T-helper 1 cell treated with Interleukin-12 subunit alpha and Interleukin-12 subunit beta and Interleukin-4 antibody, amounts not matched to agents 30 μg/mL and 1 μg/mL, for 36 hours (primary cell): ENCODE data around the gene NINJ2.
"Not testable (repeated sequence)": the region's sequence is repeated elsewhere in the genome, so short reads cannot be mapped to it uniquely, and the experiment has no call there.

Source experiments
- H3K27ac Mint-ChIP-seq: one replicate; pipeline ENCODE4 v1.8.0; 2021; ENCODE audit warnings: mild to moderate bottlenecking, mixed read lengths
- H3K27me3 Mint-ChIP-seq: one replicate; pipeline ENCODE4 v1.8.0; 2021; ENCODE audit warnings: low read depth, mixed read lengths
- H3K36me3 Mint-ChIP-seq: one replicate; pipeline ENCODE4 v1.8.0; 2021; ENCODE audit warnings: low read depth, mixed read lengths
- H3K4me1 Mint-ChIP-seq: one replicate; pipeline ENCODE4 v1.8.0; 2021; ENCODE audit warnings: low read depth, mixed read lengths
- H3K4me3 Mint-ChIP-seq: one replicate; pipeline ENCODE4 v1.8.0; 2021; ENCODE audit warnings: mild to moderate bottlenecking, moderate library complexity, mixed read lengths
- H3K9me3 Mint-ChIP-seq: one replicate; pipeline ENCODE4 v1.8.0; 2021; ENCODE audit warnings: mixed read lengths

NINJ2 gene, protein sequence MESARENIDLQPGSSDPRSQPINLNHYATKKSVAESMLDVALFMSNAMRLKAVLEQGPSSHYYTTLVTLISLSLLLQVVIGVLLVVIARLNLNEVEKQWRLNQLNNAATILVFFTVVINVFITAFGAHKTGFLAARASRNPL

DNA sequence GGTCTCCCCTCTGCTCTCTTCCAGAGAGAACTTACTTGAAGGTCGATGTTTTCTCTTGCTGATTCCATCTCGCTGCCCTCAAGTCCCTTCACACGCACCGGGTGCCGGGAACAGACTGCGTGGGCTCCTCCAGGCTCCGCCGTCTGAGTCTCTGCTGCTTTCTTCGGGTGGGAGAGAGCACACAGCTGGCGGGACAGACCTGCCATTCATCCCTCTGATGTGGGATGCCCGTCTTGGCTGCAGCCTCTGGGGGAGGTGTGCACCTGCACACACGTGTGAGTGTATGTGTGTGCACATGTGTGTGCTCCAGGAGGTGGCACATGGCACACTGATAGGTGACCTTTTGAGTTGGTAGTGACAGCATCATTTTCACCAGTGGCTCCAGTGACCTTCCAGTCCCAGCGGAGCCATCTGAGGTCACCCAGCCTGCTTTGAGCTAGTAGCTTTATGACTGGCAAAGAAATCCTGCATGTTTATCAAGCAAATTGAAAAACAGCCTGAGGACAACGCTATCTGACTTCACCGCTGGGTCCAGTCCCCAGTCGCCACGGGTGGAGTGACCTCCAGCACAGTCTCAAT lies at the start of gene NINJ2:
Gene NINJ2 (minus strand): TSS at position 153 of the 579 bp plus-strand sequence. CDS start 85 bp downstream, at position 68.
- Mint-ChIP-seq H3K4me1 (peaks cover 55% of the 10 kb centered on the region), H3K27ac (peak within 1 kb of the TSS; percentile 75)

DNA sequence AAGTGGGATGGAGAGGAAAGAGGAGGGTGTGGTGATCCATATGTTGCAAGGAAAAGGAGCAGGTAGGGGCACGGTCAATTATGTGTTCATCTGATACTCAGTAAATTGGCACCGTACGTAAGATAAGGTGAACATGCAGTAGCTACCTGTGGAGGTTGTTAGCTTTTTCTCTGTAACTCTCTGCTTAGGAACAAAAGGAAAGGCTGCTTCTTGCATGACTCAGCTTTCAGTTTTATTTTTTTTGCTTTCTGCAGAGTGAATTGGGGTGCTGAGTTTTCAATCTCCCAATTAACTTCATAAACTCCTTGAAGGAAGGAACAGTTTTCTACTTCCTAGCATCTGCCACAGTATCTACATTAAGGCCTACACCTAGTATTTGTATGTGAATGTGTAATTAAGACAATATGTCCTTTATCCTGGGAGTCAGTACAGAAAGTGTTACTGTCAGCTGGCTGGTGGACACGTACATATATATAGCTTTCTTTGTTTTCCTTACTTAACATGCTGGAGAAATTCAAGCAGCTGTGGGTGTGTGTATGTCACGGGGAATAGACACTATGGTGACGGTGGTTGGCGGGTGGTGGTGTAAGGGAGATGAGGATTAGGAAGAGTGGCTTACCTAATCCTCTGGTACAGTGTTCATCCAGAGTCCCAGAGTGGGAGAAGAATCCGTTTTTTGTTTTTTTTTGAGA lies 49.1 kb upstream of the NINJ2 start:
- Mint-ChIP-seq H3K27me3 (no peaks in the 10 kb centered on the region), H3K9me3 (no peaks in the 10 kb centered on the region), H3K4me3 (no peak overlapping the region), H3K27ac (peak overlapping the region; percentile 13), H3K4me1 (peaks cover 24% of the 10 kb centered on the region), H3K36me3 (no peaks in the 10 kb centered on the region)

More for the DNA sequence above, at the start of gene NINJ2:
- Mint-ChIP-seq H3K27me3 (no peaks in the 10 kb centered on the region), H3K4me3 (peak within 1 kb of the TSS; percentile 70), H3K36me3 (no peaks in the 10 kb centered on the region), H3K9me3 (no peaks in the 10 kb centered on the region)

DNA sequence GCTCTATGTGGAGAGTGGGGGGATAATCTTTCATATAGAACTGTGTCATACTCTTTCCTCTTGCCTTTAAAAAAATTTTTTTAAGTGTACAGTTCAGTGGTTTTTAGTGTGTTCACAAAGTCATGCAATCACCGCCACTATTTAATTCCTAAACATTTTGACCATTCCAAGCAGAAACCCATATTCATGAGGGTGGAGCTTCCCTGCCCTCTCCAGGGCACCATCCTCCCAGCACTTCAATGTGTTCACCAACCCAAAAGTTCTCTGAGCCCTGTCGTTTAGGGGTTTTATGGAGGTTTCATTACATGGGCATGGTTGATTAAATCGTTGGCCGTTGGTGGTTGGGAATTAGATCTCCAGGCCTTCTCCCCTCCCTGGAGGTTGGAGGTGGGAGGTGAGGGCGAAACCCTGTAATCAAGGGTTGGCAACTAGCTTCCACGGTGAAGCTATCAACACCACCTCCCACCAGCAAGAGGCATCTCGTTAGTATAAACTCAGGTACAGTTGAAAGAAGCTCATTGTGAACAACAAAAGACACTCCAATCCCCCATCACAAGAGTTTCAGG lies 46.3 kb upstream of the NINJ2 start:
- H3K4me3 Mint-ChIP-seq: no peak overlapping the region
- no peaks in the 10 kb centered on the region for H3K36me3 Mint-ChIP-seq
- H3K27ac Mint-ChIP-seq: no peak overlapping the region
- peaks cover 17% of the 10 kb centered on the region for H3K4me1 Mint-ChIP-seq
- H3K27me3 Mint-ChIP-seq: no peaks in the 10 kb centered on the region
- H3K9me3 Mint-ChIP-seq: no peaks in the 10 kb centered on the region

DNA sequence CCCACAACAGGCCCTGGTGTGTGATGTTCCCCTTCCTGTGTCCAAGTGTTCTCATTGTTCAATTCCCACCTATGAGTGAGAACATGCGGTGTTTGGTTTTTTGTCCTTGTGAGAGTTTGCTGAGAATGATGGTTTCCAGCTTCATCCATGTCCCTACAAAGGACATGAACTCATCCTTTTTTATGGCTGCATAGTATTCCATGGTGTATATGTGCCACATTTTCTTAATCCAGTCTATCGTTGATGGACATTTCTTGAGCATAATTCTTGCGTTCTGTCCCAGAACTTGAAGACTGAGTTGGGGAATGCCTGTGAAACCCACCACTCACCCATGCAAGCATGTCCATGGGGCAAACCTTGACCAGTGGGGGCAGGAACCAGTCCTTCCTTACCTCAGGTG lies 44.8 kb upstream of the NINJ2 start:
- H3K27me3 Mint-ChIP-seq, H3K9me3 Mint-ChIP-seq, H3K4me3 Mint-ChIP-seq, H3K36me3 Mint-ChIP-seq, H3K27ac Mint-ChIP-seq: not testable (repeated sequence)
- peaks cover 15% of the 10 kb centered on the region for H3K4me1 Mint-ChIP-seq

DNA sequence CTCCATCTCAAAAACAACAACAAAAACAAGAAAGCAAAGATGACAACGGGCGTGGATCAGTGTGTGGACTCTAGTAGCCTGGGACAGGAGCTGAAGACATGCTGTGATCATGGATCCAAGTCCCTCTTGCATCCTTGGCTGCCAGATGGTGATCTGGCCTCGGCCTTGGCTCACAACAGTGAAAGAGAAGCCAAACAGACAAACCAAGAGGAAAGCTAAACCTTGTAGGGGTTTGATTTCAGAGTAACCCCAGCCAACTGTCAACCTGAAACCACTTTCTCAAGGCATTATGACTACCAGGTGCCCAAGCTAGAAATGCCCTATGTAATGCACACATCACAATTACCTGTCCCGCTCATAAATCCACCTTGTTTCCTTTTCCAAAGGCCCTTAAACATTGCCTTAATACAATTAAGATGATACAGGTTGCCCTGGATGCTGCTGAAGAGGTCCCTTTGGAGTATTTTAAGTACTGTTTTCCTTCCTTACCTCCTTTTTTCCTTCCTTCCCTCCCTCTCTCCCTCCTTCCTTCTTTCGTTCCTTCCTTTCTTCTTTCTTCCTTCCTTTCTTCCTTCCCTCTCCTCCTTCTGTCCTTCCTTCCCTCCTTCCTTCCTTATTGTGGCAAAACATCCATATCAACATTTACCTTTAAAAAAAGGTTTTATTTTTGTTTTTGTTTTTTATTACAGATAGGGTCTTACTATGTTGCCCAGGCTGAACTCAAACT lies 41.4 kb upstream of the NINJ2 start:
- Mint-ChIP-seq H3K36me3 (no peaks in the 10 kb centered on the region), H3K4me1 (peaks cover 8% of the 10 kb centered on the region), H3K9me3 (peaks cover 7% of the 10 kb centered on the region), H3K27me3 (no peaks in the 10 kb centered on the region), H3K27ac (no peak overlapping the region), H3K4me3 (no peak overlapping the region)

DNA sequence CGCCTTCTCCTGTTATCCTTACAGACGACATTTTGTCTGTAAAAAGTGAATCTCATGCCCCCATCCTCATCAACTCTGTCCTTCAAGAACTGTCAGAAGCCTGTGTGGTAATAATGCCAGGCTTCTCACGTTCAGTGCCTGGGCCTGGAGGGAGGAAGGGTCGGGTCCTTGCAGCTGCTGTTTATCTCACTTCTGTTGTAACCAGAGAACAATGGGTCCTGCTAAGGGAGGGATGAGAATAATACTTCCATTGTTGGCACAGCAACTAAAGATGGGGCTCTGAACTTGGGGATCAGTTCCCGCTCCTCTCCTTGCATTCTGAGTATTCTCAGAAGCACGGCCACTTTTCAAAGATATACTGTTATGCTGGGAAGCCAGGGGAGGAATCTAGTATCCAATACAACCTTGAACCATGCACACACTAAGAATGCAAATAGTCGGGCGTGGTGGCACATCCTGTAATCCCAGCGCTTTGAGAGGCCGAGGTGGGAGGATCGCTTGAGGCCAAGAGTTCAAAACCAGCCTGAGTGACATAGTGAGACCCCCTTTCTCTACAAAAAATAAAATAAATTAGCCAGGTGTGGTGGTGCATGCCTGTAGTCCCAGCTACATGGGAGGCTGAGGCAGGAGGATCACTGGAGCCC lies 38.8 kb upstream of the NINJ2 start:
- H3K27ac Mint-ChIP-seq: no peak overlapping the region
- no peaks in the 10 kb centered on the region for H3K27me3 Mint-ChIP-seq
- H3K4me3 Mint-ChIP-seq: no peak overlapping the region
- peaks cover 15% of the 10 kb centered on the region for H3K4me1 Mint-ChIP-seq
- H3K9me3 Mint-ChIP-seq: peaks cover 22% of the 10 kb centered on the region
- peaks cover 10% of the 10 kb centered on the region for H3K36me3 Mint-ChIP-seq

DNA sequence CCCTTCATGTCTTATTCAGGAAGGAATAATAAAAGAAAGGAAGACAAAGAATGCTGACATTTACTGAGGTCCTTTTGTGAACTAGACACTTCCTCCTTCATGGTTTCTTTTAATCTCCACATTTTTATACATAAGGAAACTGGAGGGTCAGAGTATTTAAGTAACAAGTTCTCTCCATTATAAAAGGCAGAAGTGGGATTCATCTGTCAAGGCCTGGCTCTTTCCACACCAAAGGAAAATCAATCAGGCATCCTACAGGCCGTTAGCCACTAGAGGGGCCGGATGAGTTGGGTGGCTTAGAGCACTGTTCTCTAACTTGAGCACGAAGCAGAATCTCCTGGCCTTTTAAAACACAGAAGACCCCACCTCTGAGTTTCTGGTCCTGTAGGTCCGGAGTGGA lies 36.8 kb upstream of the NINJ2 start:
- no peaks in the 10 kb centered on the region for H3K27me3 Mint-ChIP-seq
- H3K36me3 Mint-ChIP-seq: peaks cover 11% of the 10 kb centered on the region
- H3K9me3 Mint-ChIP-seq: peaks cover 34% of the 10 kb centered on the region
- peaks cover 18% of the 10 kb centered on the region for H3K4me1 Mint-ChIP-seq
- no peak overlapping the region for H3K4me3 Mint-ChIP-seq
- no peak overlapping the region for H3K27ac Mint-ChIP-seq

DNA sequence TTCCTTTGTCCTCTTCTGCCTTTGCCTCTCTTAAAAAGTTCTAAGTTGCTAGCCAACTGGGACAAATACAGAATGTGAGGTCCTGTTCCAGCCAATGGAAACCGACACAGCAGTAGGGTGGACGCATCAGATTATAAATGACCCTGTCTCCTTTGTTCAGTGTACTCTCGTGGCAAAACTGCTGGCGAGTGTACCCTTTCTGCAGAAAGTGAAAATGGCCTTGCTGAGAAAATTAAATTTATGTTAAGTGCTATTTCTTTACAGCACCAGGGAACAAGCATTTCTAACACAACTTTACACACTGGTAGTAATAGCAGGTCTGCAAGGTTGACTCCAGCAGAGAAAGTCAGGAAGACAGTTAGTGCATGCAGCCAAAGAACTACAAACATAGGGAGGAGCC lies 35.0 kb upstream of the NINJ2 start:
- H3K27ac Mint-ChIP-seq, H3K27me3 Mint-ChIP-seq, H3K4me3 Mint-ChIP-seq: not testable (repeated sequence)
- peaks cover 11% of the 10 kb centered on the region for H3K36me3 Mint-ChIP-seq
- H3K4me1 Mint-ChIP-seq: peaks cover 13% of the 10 kb centered on the region
- H3K9me3 Mint-ChIP-seq: peaks cover 38% of the 10 kb centered on the region

DNA sequence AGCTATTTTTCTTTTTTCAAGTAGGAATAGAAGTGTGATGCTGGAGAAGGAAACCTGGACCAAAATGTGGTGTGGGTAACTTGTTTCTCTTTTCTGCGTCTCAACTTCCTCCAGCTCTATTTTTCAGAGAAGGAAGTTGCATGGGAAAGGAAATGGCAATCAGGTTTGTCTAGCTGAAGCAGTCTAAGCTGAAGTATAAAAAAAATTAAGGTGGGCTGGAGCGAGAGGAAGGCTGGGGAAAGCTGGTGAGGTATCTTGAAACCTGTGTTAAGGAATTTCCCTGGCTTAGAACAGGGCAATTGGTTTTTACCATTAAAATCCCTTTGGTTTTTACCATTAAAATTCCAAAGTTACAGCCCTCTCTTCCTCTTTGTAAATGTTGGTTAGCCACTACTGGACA lies 34.2 kb upstream of the NINJ2 start:
- peak overlapping the region; percentile 43 for H3K27ac Mint-ChIP-seq
- peaks cover 11% of the 10 kb centered on the region for H3K4me1 Mint-ChIP-seq
- no peaks in the 10 kb centered on the region for H3K27me3 Mint-ChIP-seq
- peaks cover 38% of the 10 kb centered on the region for H3K9me3 Mint-ChIP-seq
- no peak overlapping the region for H3K4me3 Mint-ChIP-seq
- H3K36me3 Mint-ChIP-seq: peaks cover 11% of the 10 kb centered on the region

DNA sequence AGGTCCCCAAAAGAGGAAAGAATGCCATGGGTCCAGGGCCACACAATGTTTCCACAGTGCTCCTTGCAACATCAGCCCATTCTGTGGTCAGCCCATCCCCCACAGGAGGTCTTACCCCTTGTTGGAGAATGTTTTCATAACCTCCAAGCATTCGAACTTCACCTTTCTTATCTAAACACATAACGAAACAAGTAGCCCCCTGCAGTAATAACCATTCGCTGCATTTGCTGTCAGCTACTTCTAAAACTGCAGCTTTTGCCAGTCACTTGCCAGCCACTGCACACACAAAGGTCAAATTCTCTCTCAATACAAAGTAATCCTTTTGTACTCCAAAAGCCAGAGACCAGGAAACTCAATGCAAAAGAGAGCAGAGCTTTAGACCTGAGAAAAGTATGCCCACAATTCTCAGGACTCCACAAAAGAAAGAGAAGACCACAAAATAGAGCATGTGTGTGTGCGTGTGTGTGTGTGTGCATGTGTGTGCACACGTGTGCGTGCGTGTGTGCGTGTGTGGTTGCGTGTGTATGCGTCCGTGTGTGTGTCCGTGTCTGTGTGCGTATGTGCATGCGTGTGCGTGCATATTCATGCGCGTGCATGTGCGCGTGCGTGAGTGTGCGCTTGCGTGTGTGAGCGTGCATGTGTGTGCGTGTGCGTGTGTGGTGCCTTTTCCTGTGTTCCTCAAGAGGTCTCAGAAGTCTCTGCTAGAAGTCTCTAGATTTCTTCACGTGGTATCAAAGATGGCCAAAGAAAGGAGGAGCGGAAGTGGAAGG lies 31.7 kb upstream of the NINJ2 start:
- Mint-ChIP-seq H3K4me1 (peaks cover 11% of the 10 kb centered on the region), H3K27ac (no peak overlapping the region), H3K27me3 (no peaks in the 10 kb centered on the region), H3K4me3 (no peak overlapping the region), H3K9me3 (peaks cover 33% of the 10 kb centered on the region), H3K36me3 (peaks cover 11% of the 10 kb centered on the region)

DNA sequence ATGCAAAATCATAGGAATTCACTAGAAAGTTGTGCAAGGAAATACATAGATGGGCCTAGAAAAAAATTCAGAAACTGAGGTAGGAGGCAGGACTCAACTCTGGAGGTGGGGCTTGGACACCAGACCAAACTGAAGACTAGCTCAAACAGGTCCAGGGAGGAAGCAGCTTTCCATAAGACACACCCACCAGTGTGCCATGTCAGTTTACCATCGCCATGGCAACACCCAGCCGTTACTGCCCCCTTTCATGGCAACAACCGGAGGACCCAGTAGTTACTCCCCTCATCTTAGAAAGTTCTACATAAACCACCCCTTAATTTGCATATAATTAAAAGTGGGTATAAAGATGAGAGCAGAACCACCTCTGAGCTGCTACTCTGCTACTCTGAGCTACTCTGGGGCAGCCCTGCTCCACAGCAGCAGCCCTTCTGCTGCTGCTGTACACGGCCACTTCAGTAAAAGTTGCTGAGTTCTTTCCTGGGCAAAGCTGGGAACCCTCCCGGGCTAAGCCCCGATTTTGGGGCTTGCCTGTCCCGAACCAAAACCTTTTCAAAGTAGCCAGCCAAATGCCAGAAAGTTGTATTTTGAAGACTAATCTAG lies 30.8 kb upstream of the NINJ2 start:
- peaks cover 28% of the 10 kb centered on the region for H3K9me3 Mint-ChIP-seq
- H3K4me1 Mint-ChIP-seq: peaks cover 11% of the 10 kb centered on the region
- H3K36me3 Mint-ChIP-seq: peaks cover 11% of the 10 kb centered on the region
- no peak overlapping the region for H3K4me3 Mint-ChIP-seq
- H3K27ac Mint-ChIP-seq: no peak overlapping the region
- no peaks in the 10 kb centered on the region for H3K27me3 Mint-ChIP-seq

DNA sequence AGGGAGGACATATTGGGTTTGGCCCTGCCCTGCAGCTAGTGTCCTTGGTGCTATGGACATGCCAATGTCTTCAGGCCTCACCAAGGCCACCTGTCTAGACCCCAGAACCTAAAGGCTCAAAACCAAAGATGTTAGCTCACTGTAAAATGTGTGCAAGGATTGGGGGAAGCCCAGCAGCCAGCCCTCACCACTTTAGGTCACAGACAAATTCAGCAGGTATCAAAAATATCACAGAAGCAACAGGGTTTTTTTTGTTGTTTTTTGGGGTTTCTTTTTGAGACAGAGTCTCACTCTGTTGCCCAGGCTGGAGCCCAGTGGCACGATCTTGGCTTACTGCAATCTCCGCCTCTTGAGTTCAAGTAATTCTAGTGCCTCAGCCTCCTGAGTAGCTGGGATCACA lies 29.0 kb upstream of the NINJ2 start:
- no peaks in the 10 kb centered on the region for H3K27me3 Mint-ChIP-seq
- H3K36me3 Mint-ChIP-seq: peaks cover 2% of the 10 kb centered on the region
- H3K4me3 Mint-ChIP-seq: no peak overlapping the region
- H3K4me1 Mint-ChIP-seq: peaks cover 5% of the 10 kb centered on the region
- H3K9me3 Mint-ChIP-seq: peaks cover 16% of the 10 kb centered on the region
- H3K27ac Mint-ChIP-seq: no peak overlapping the region

DNA sequence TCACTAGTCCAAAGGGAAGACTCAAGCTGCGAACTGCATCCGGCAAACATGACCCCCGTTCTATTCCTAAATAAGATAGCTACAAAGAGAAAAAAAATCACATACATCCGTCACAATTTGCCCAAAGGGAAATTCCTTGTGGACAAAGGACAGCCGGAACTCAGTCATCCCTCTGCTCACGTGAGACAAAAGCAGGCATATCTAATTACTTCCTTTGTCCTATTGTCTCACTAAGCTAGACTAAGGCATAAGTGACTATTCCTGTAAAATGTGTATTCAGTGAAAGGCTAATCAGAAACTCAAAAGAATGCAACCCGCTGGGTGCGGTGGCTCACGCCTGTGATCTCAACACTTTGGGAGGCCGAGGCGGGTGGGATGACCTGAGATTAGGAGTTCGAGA lies 27.2 kb upstream of the NINJ2 start:
- Mint-ChIP-seq H3K4me3 (no peak overlapping the region), H3K27ac (no peak overlapping the region), H3K27me3 (no peaks in the 10 kb centered on the region), H3K4me1 (peaks cover 14% of the 10 kb centered on the region), H3K36me3 (no peaks in the 10 kb centered on the region), H3K9me3 (peaks cover 7% of the 10 kb centered on the region)
